ENCODE results near the gene C2orf80.

C2orf80 gene

GRCh38 chr2:208192611-208193236 is 2.9 kb upstream of the C2orf80 start:
- DNase-seq (ENCODE audit: extremely low read depth, low read depth): no peak
- no peak for TF ChIP-seq CTCF (IDR thresholded peaks at IDR 0.05; ENCODE audit: low read depth, low read length, missing control alignments)
- H3K4me3 ChIP-seq (replicated peaks; ENCODE audit: low read depth, low read length): no peak overlapping the region

- TF ChIP-seq CTCF (IDR thresholded peaks at IDR 0.05; ENCODE audit: low read depth, low read length, missing control alignments): no peak
- no peak overlapping the region for H3K4me3 ChIP-seq (replicated peaks; ENCODE audit: low read depth, low read length)
- DNase-seq (ENCODE audit: extremely low read depth, low read depth): no peak
These were observed 591 bp downstream of the C2orf80 start for GRCh38 chr2:208189069-208189809.

- TF ChIP-seq CTCF (IDR thresholded peaks at IDR 0.05; ENCODE audit: low read depth, low read length, missing control alignments): no peak
- DNase-seq (ENCODE audit: extremely low read depth, low read depth): no peak
- no peak overlapping the region for H3K4me3 ChIP-seq (replicated peaks; ENCODE audit: low read depth, low read length)
These were observed 2.9 kb downstream of the C2orf80 start for GRCh38 chr2:208186893-208187292.

- DNase-seq (ENCODE audit: extremely low read depth, low read depth): no peak
- H3K4me3 ChIP-seq (replicated peaks; ENCODE audit: low read depth, low read length): no peak overlapping the region
- TF ChIP-seq CTCF (IDR thresholded peaks at IDR 0.05; ENCODE audit: low read depth, low read length, missing control alignments): no peak
These were observed 3.4 kb downstream of the C2orf80 start for GRCh38 chr2:208186465-208186864.

- no peak for DNase-seq (ENCODE audit: extremely low read depth, low read depth)
- H3K4me3 ChIP-seq (replicated peaks; ENCODE audit: low read depth, low read length): no peak overlapping the region
- TF ChIP-seq CTCF (IDR thresholded peaks at IDR 0.05; ENCODE audit: low read depth, low read length, missing control alignments): no peak
These were observed 5.7 kb downstream of the C2orf80 start for GRCh38 chr2:208183972-208184705.

- TF ChIP-seq CTCF (IDR thresholded peaks at IDR 0.05; ENCODE audit: low read depth, low read length, missing control alignments): no peak
- no peak overlapping the region for H3K4me3 ChIP-seq (replicated peaks; ENCODE audit: low read depth, low read length)
- DNase-seq (ENCODE audit: extremely low read depth, low read depth): no peak
These were observed 6.3 kb downstream of the C2orf80 start for GRCh38 chr2:208183526-208183925.

All from HFF-Myc (cell line).